Esophagus squamous epithelium (tissue), 4 donors: ENCODE measurements around the gene SPRYD7.

Experiments used
- CTCF ChIP-seq, 6 experiments: fragments of 450-650 bp in 4 of 6; fragments of 200-600 bp in 2 of 6; sonication (generic) in 2 of 6; IDR thresholded peaks; one replicate each; pipeline ENCODE4 v1.5.1; 2016 to 2019; ENCODE audit warnings: antibody characterized with exemption in 6 of 6, mild to moderate bottlenecking in 4 of 6, moderate library complexity in 4 of 6
- POLR2A ChIP-seq, 4 donors: fragments of 450-650 bp; IDR thresholded peaks; one replicate each; pipeline ENCODE4 v1.6.1; 2017; ENCODE audit warnings: antibody characterized with exemption in 4 of 4, mild to moderate bottlenecking in 4 of 4, moderate library complexity in 3 of 4

- TF ChIP-seq CTCF (IDR thresholded peaks at IDR 0.05) = no peak
- no peak for TF ChIP-seq POLR2A (IDR thresholded peaks at IDR 0.05)
These were observed 37.3 kb downstream of the SPRYD7 start for GRCh38 chr13:49898792-49899191.
